WTC11 (cell line): ENCODE data around the gene BANF2.

ENCODE experiments used
- TEAD4 ChIP-seq: sonication (generic); formaldehyde crosslinking; IDR thresholded peaks from 2 replicates; pipeline ENCODE4 v1.8.0; 2022; ENCODE audit warnings: mild to moderate bottlenecking, missing genetic modification reagents
- ZBTB43 ChIP-seq: sonication (generic); formaldehyde crosslinking; IDR thresholded peaks from 2 replicates; pipeline ENCODE4 v1.8.1; 2023; ENCODE audit warnings: mild to moderate bottlenecking, missing genetic modification reagents
- TF ChIP-seq, protein P1 (sequence below): fragments of 200-600 bp; IDR thresholded peaks from 2 replicates; pipeline ENCODE4 v1.8.0; 2022; ENCODE audit warnings: antibody characterized with exemption

- TF ChIP-seq ZBTB43 (CRISPR knock-in tag) (no peak), TEAD4 (no peak)
- TF ChIP-seq, protein P1, sequence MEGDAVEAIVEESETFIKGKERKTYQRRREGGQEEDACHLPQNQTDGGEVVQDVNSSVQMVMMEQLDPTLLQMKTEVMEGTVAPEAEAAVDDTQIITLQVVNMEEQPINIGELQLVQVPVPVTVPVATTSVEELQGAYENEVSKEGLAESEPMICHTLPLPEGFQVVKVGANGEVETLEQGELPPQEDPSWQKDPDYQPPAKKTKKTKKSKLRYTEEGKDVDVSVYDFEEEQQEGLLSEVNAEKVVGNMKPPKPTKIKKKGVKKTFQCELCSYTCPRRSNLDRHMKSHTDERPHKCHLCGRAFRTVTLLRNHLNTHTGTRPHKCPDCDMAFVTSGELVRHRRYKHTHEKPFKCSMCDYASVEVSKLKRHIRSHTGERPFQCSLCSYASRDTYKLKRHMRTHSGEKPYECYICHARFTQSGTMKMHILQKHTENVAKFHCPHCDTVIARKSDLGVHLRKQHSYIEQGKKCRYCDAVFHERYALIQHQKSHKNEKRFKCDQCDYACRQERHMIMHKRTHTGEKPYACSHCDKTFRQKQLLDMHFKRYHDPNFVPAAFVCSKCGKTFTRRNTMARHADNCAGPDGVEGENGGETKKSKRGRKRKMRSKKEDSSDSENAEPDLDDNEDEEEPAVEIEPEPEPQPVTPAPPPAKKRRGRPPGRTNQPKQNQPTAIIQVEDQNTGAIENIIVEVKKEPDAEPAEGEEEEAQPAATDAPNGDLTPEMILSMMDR: no peak
These were observed 30.3 kb downstream of the BANF2 start for GRCh38 chr20:17730071-17730470.
